Sciatic nerve (tissue), 2 donors: Measurements from ENCODE around the gene PLA2G12B. TPM values are rescaled to one million over a fixed set of nuclear protein-coding genes. Genes with fewer than 3 reads are reported as not detected.
"Not testable (repeated sequence)": the region's sequence is repeated elsewhere in the genome, so short reads cannot be mapped to it uniquely, and the experiment has no call there.

Source experiments
- ATAC-seq: fragments of 200-7000 bp; cut with Tn5 transposase; one replicate; pipeline ENCODE4 v1.9.1; 2020; ENCODE audit warnings: mild to moderate bottlenecking, moderate library complexity
- DNase-seq: peaks from one replicate; pipeline ENCODE4 v3.0.0-alpha.2; 2020; ENCODE audit warnings: low spot score
- intact Hi-C: fragments of 100-400 bp; cut with DNase I; formaldehyde crosslinking; loops from one replicate; pipeline ENCODE4 v1.14.2; 2022
- total RNA-seq: library from RNA; stranded (reverse); fragmentation: NEBNext Ultra II Directional; extraction: Animal tissue kit (Norgen Biotek cat#: 25700); gene quantifications from one replicate; pipeline ENCODE4 v1.2.1, GENCODE V29; 2021
- donor health status: DM: no; HTN: no; CAD: no.
- donor health status: DM: no; HTN: no; CAD: no.

PLA2G12B gene
- total RNA-seq, 1 donor from 2014 or later: not detected

DNA sequence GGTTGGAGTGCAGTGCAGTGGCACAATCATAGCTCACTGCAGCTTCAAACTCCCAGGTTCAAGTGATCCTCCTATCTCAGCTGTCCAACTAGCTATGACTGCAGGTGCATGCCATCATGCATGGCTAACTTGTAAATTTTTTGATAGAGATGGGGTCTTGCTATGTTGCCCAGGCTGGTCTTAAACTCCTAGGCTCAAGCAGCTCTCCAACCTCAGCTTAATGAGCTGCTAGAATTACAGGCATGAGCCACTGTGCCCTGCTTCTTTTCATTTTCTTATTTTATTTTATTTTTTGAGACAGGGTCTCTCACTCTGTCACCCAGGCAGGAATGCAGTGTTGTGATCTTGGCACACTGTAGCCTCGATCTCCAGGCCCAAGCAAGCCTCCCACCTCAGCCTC, 7.6 kb downstream of the PLA2G12B start:
- intact Hi-C loops: no loop called here
- DNase-seq (no peak), ATAC-seq (no peak)

DNA sequence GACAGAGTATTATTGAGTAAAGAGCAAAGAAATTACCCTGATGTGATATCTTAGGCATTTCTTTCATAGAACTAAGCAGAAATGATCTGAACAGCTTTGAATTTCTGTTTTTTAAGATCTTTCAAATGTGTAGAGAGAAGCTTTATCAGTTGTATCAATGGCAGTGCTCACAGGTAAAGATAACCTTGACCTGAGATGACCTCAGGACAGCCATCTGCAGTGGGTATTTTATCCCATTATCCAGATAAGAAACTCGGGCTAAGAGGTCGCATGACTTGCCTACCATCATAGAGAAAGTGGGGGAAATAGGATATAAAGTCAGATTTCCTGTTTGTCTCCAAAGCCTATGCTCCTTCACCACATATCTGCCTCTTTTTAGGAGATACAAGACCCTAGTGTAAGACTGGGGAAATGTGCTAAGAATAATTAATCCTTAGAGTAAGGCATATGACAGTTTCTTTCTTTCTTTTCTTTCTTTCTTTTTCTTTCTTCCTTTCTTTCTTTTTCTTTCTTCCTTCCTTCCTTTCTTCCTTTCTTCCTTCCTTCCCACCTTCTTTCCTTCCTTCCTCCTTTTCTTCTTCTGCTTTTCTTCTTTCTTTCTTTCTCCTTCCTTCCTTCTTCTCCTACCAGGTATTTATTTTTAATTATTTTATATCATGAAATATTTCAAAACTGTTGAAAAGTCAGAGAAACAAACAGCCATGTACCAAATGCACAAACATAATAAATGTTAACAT, 10.9 kb downstream of the PLA2G12B start:
- ATAC-seq: no peak
- DNase-seq: no peak
- intact Hi-C loops: no loop called here

DNA sequence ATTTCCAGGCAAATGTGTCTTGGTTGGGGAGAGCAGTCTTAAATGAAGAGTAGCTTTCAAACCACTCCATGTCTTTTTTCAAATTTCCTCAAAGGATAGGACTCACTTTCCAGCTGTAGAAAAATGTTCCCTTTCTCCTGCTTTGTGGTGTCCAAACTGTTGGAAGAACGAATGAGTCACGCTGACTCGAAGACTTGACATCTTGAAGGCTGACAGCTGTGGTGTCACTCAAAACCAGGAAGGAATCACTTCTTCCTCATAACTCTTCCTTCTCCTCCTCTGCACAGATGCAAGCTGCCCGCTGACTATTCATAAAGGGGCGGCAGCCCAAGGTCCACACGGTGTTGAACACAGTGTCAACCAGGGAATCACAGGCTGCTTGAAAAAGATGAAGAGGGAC, 19.2 kb downstream of the PLA2G12B start:
- ATAC-seq (no peak), DNase-seq (no peak)
- intact Hi-C loops: no loop called here

DNA sequence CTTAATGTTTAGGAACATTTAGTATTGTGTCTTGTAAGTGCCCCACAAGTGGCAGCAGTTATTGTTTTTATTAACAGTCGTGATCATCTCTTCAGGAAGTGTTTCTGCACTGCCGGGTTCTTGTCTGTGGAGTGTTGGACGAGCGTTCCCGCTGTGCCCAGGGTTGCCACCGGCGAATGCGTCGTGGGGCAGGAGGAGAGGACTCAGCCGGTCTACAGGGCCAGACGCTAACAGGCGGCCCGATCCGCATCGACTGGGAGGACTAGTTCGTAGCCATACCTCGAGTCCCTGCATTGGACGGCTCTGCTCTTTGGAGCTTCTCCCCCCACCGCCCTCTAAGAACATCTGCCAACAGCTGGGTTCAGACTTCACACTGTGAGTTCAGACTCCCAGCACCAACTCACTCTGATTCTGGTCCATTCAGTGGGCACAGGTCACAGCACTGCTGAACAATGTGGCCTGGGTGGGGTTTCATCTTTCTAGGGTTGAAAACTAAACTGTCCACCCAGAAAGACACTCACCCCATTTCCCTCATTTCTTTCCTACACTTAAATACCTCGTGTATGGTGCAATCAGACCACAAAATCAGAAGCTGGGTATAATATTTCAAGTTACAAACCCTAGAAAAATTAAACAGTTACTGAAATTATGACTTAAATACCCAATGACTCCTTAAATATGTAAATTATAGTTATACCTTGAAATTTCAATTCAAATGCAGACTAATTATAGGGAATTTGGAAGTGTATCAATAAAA, 22.2 kb downstream of the PLA2G12B start:
- ATAC-seq (no peak), DNase-seq (no peak)
- intact Hi-C loops: no loop called here

DNA sequence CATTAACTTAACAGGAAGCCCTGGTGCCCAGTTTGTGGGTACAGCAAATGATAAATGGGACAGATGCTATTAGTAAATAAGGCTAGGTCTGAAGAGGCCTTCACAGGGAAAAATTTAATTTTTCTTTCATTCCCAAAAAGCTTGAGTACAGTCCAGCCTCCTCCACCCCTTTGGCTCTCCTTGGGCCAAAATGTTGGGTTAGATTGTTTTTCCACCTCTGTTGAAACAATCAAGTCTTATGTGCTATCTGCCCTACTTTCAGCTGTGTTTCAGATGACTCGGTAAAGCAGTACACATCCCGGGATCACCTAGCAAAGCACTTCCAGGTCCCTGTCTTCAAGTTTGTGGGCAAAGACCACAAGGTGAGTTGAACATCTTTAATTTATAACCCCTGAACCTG, 24.3 kb downstream of the PLA2G12B start:
- no peak for ATAC-seq
- no peak for DNase-seq
- intact Hi-C loops: no loop called here

DNA sequence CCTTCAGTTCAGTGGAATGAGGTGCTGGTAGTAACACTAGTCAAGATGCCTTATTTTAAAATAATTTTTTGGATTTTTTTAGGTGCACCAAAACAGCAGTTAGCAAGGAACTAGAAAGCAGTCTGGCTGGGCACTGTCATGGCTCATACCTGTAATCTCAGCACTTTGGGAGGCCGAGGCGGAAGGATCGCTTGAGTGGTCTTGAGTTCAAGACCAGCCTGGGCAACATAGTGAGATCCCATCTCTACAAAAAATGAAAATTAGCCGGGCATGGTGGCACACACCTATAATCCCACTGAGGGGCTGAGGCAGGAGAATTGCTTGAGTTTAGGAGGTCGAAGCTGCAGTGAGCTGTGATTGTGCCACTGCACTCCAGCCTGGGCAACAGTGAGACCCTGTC, 25.8 kb downstream of the PLA2G12B start:
- no peak for ATAC-seq
- no peak for DNase-seq
- intact Hi-C loops: no loop called here

DNA sequence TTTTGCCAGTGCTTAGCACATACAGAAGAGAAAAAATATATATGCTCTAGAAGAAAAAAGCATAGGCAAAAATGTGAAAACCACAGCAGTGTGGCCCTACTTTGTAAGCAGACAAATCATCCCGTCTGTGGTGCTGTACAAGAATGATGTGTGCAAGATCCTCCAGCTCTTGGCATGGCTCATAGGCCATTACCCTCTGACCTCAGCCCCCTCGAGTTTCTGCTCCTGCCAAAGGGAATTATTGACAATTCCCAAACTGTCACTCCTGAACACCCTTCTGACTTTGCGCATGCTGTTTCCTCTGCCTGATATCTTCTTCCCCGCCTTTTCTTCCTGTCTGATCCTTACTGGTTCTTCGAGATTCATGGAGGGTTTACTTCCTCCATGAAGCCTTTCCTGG, 27.1 kb downstream of the PLA2G12B start:
- DNase-seq (no peak), ATAC-seq (no peak)
- intact Hi-C loops: no loop called here

DNA sequence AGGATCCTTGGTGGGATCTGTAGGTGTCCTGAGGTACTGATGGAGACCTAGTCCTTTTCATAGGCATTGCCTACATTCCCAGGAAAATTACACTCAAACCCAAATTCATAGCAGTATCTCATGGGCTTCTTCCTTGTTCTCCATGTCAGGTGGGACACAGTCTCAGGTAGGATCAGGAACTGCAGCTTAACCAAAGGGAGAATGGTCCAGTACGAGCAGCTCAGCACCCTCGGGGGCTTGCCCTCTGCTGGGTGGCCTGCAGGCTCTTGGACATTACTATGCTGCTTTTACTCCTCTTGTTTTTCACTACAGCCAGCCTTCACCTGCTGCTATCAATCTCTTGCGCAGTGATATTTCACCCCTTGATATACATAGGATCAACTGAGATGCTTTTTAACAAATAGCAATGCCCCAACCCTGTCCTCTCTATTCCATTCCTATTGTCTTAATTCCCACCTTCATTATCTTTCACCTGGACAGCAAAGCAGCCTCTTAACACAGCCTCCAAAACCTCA, 28.6 kb downstream of the PLA2G12B start:
- intact Hi-C loops: no loop called here
- ATAC-seq (no peak), DNase-seq (no peak)

DNA sequence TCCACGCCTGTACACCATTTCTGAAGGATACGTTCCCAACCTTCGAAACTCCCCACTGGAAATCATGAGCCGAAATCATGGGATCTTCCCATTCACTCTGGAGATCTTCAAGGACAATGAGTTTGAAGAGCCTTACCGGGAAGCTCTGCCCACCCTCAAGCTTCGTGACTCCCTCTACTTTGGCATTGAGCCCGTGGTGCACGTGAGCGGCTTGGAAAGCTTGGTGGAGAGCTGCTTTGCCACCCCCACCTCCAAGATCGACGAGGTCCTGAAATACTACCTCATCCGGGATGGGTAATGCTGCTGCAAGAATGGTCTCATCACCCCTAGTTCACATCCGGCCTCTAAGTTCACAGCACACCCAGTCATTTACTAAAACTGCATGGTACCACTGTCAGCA, 30.3 kb downstream of the PLA2G12B start:
- intact Hi-C loops: no loop called here
- ATAC-seq: no peak
- DNase-seq: no peak

DNA sequence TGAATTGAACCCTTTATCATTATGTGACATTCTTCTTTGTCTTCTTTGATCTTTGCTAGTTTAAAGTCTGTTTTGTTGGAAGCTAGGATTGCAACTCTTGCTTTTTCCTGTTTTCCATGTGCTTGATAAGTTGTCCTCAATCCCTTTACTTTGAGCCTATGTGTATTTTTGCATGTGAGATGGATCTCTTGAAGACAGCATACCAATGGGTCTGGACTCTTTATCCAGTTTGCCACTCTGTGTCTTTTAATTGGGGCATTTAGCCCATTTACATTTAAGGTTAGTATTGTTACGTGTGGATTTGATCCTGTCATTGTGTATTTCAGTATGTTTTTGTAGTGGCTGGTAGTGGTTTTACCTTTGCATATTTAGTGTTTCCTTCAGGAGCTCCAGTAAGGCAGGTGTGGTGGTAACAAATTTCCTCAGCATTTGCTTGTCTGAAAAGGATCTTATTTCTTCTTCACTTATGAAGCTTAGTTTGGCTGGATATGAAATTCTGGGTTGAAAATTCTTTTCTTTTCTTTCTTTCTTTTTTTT, 33.4 kb downstream of the PLA2G12B start:
- ATAC-seq, DNase-seq, intact Hi-C loops: not testable (repeated sequence)

DNA sequence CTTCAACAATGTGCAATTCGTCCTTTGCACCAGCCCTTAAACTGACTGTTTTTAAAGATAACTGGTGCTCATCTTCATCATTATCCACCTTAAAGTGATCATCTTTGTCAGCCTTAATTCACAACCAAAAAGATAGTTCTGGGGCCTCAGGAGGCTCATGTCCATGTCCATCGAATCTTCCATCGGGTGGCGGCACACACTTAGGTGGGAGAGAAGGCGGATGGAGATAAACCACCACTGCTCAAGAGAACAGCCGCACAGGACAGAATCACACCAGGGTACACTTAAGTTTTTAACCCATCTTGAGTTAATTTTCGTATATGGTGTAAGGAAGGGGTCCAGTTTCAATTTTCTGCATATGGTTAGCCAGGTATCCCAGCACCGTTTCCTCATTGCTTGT, 36.3 kb downstream of the PLA2G12B start:
- intact Hi-C loops: no loop called here
- DNase-seq (no peak), ATAC-seq (no peak)

DNA sequence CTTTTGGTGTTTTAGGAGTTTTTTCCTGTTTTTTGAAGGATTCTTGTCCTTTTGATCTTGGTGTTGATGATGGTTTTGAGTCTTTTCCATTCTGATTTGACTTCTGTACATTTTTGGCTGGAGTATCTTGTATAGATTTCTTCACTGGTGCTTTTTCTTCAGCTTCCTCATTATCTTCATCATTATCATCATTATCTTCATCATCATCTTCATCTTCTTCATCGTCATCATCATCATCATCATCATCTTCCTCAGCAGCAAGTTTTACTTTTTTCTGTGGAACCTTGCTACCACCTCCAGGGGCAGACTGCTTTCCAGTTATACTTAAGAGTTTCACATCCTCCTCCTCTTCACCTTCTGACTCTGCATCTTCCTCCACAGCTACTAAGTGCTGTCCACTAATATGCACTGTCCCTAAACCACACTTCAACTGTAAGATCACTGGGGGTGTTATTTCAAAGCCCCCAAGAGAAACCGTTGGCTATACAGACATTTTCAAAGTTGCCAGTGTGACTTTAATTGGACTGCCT, 36.7 kb downstream of the PLA2G12B start:
- intact Hi-C loops, DNase-seq, ATAC-seq: not testable (repeated sequence)

DNA sequence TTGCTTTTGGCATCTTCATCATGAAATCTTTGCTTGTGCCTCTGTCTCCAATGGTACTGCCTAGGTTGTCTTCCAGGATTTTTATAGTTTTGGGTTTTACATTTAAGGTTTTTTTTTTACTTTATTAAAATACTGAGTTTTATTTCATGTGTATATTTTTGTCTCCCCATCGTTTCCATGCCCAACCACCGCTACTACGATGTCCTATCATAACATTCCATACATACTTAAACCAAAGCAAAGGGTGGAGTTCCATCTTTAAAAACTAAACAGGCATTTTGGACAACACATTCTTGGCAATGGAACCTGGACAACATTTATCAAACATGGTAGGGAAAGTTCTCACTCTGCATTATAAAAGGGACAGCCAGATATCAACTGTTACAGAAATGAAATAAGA, 37.4 kb downstream of the PLA2G12B start:
- ATAC-seq, intact Hi-C loops, DNase-seq: not testable (repeated sequence)

DNA sequence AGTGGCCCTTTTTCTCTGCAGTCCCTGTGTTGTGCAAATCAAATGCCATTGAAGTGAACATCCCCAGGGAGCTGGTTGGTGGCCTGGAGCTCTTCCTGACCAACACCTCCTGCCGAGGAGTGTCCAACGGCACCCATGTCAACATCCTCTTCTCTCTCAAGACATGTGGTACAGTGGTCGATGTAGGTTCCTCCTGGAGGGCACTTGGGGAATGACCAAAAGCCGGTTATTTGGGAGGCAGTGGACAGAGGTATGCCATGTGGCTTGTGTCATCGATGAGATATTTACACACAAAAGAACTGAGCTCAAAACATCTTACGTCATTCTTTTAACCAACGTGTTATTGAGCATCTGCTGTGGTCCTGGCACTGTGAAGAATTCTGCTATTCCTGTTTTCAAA, 41.3 kb downstream of the PLA2G12B start:
- DNase-seq: no peak
- no peak for ATAC-seq
- intact Hi-C loops: no loop called here

DNA sequence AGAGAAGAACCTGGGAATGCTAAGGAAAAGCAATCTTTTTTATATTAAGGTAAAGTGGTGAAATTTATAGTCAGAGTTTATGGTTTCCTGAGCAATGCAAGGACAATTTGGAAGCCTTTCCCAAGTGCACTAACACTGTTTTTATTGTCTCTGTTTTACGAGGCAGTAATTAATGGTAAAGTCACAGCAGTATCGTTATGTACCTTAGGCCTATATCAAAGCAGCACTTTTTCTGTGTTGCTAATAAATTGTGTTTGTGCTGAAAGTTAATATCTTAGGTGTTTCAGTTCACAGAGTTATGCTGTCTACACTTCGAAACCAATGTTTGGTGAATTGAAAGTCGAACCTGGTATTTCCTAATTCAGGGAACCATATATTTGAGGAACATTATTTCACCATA, 41.9 kb downstream of the PLA2G12B start:
- intact Hi-C loops: no loop called here

DNA sequence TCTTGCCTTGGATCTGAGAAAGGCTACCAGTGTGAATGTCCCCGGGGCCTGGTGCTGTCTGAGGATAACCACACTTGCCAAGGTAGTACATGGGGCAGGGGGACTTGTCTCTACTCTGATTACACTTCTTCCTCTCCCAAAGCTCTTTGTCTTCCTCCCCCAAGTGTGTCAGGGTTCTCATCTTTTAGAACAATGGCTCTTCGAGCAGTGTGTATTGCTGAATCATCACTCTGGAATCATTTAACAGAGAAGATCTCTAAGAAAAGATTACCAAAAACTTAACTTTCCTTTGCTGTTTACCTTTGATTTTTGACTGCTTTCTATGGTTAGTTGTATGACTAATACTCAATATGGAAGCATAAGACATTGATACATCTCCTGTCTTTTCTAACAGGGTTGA, 42.8 kb downstream of the PLA2G12B start:
- ATAC-seq: no peak
- intact Hi-C loops: no loop called here
- no peak for DNase-seq

More for the DNA sequence above, 41.9 kb downstream of the PLA2G12B start:
- ATAC-seq: no peak
- DNase-seq: no peak

DNA sequence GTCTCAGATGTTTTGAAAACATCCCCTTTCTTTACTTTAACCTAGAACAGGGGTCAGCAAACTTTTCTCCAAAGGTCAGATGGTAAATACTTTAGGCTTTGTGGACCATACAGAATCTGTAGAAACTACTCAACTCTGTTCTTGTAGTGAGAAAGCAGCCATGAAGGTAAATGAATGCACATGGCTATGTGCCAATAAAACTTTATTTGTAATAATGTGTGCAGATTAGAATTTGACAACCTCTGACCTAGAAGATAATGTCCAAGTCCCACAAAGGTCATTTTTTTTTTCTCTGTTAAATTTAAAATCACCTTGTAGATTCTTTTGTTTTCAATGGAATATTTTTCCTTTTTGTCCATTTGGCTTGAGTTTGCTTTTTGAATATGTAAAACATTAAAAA, 43.9 kb downstream of the PLA2G12B start:
- intact Hi-C loops: no loop called here
- no peak for DNase-seq
- ATAC-seq: no peak

DNA sequence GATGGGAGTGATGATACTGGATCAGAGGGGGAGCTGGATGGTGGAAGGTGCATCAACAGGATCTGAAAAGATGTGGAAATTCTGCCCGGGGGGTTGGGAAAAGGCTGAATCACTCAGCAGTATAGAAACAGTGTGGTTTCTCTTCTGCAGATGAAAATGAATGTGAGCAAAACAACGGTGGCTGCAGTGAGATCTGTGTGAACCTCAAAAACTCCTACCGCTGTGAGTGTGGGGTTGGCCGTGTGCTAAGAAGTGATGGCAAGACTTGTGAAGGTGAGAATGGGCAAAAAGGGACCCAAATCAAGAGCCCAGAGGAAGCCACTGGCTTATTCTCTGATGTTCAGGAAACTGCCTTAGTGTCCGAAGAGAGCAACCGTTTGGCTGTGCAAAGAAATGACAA, 48.2 kb downstream of the PLA2G12B start:
- ATAC-seq (no peak), DNase-seq (no peak)
- intact Hi-C loops: no loop called here

DNA sequence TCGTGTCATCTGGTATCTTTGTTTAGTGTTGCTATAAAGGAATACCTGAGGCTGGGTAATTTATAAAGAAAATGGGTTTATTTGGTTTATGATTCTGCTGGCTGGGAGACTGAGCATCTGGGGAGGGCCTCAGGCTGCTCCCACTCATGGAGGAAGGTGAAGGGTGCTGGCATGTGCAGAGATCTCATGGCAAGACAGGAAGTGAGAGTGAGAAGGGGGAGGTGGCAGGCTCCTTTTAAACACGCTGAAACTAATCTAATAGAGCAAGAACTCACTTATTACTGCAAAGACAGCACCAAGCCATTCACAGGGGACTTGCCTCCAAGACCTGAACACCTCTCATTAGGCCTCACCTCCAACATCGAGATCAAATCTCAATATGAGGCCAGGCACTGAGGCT, 49.8 kb downstream of the PLA2G12B start:
- ATAC-seq (no peak), DNase-seq (no peak)
- intact Hi-C loops: no loop called here

DNA sequence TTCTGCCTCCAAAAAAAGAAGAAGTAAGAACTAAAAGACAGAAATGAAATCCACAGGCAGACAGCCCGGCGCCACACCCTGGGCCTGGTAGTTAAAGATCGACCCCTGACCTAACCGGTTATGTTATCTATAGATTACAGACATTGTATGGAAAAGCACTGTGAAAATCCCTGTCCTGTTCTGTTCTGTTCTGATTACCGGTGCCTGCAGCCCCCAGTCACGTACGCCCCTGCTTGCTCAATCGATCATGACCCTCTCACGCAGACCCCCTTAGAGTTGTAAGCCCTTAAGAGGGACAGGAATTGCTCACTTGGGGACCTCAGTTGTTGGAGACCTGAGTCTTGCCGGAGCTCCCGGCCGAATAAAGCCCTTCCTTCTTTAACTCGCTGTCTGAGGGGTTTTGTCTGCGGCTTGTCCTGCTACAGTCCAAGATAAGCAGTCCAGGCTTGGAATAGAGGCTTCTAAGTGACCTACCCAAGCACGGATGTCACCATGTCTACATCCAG, 50.6 kb downstream of the PLA2G12B start:
- ATAC-seq, DNase-seq, intact Hi-C loops: not testable (repeated sequence)
